ENCODE measurements around the gene TTC29.

Gene TTC29

DNA sequence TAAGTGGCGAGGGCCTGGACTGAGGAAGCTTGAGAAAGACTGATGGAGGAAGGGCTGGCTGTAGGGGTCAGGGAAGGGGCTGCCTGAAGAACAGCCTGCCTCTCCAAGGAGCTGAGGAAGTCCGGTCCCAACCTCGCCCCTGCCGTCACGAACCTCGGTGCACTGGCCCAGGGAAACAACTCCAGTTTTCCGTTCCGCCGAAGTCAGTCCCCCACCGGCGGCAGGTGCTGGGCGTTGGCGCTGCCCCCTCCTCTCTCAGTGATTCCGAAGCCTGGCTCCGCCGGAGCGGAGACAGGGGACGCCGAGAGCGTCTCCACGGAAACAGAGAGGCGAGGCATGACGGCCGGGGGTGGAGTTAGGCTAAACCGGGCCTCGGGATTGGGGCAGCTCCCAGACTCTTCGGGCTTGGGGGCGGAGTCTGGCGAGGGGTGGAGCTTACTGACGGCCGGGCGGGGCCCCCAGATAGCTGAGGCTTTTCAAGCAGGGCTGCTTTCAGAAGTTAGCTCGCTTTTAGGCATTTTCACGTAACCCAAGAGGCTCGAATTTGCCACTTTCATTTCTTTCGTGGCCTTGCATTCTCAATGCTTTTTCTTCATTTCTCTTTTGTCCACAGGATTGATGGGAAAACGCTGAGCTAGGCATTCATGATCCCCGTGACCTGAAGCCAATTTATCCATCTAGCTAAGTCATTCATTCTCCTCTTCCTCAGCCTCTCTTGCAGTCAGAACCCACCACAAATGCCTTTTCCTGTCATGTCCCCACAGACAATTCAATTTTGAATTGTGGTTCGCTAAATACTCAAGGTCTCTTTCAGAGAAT lies at the start of gene TTC29:
Gene TTC29, minus strand, starts transcription at position 309 of the 819 bp plus-strand sequence. CDS start 5,969 bp downstream, outside the sequence.
- in situ Hi-C loops (cut with MboI; ENCODE audit: low sequenced_read_pairs), result no loop called here

GRCh38 chr4:146981651-146982050 lies 36.0 kb upstream of the TTC29 start:
- in situ Hi-C loops (cut with MboI; ENCODE audit: low sequenced_read_pairs), result no loop called here

- in situ Hi-C loops (cut with MboI; ENCODE audit: low sequenced_read_pairs), result no loop called here
Measured at GRCh38 chr4:146978641-146979040, 33.0 kb upstream of the TTC29 start.

GRCh38 chr4:146976145-146976544 lies 30.5 kb upstream of the TTC29 start:
- in situ Hi-C loops (cut with MboI; ENCODE audit: low sequenced_read_pairs), result no loop called here

DNA sequence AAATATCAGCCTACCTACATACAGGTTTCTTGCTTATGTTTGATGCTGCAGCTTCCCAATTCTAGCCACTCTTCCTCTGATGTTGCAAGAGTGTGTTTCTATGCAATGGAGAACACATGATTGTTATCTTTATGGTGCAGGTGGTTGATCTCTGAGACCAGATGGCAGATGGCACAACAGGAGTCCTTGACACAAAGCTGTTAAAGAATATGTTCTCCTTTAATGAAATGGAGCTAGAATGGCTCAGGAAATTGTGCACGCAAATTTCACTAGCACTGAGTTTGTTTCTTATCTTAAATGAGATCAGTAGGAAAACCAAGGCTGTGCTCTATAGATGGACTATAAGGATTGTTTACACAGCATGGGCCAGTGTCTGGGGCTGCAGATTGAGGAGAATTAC lies 29.9 kb upstream of the TTC29 start:
- in situ Hi-C loops (cut with MboI; ENCODE audit: low sequenced_read_pairs), result no loop called here

- in situ Hi-C loops (cut with MboI; ENCODE audit: low sequenced_read_pairs), result no loop called here
Measured at GRCh38 chr4:146975036-146975435, 29.4 kb upstream of the TTC29 start.

- in situ Hi-C loops (cut with MboI; ENCODE audit: low sequenced_read_pairs), result no loop called here
Measured at GRCh38 chr4:146972036-146972435, 26.4 kb upstream of the TTC29 start.

- in situ Hi-C loops (cut with MboI; ENCODE audit: low sequenced_read_pairs), result no loop called here
Measured at GRCh38 chr4:146969126-146969525, 23.5 kb upstream of the TTC29 start.

GRCh38 chr4:146960634-146961033 lies 15.0 kb upstream of the TTC29 start:
- in situ Hi-C loops (cut with MboI; ENCODE audit: low sequenced_read_pairs), result no loop called here

GRCh38 chr4:146959692-146960091 lies 14.0 kb upstream of the TTC29 start:
- in situ Hi-C loops (cut with MboI; ENCODE audit: low sequenced_read_pairs), result no loop called here

- in situ Hi-C loops (cut with MboI; ENCODE audit: low sequenced_read_pairs), result no loop called here
Measured at GRCh38 chr4:146957237-146957636, 11.6 kb upstream of the TTC29 start.

GRCh38 chr4:146952896-146953295 lies 7.2 kb upstream of the TTC29 start:
- in situ Hi-C loops (cut with MboI; ENCODE audit: low sequenced_read_pairs), result no loop called here

DNA sequence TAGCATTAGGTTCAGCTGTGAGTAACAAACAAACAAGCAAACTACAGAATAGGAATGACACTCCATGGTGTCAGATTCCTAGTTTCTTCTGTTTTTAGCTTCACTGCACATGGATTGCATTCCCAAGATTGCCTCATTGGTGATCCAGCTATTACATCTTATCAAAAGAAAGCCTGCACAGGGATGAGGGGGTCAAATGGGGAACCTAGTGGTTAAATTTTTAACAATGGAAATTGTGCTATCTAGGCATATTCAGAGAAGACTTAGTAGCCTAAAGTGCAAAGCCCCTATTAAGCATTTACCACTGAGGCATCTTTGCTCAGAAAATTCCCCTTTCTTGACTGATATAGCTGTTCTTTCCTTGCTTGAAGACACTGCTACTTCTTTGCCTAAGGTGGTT lies 3.9 kb upstream of the TTC29 start:
- in situ Hi-C loops (cut with MboI; ENCODE audit: low sequenced_read_pairs), result no loop called here

DNA sequence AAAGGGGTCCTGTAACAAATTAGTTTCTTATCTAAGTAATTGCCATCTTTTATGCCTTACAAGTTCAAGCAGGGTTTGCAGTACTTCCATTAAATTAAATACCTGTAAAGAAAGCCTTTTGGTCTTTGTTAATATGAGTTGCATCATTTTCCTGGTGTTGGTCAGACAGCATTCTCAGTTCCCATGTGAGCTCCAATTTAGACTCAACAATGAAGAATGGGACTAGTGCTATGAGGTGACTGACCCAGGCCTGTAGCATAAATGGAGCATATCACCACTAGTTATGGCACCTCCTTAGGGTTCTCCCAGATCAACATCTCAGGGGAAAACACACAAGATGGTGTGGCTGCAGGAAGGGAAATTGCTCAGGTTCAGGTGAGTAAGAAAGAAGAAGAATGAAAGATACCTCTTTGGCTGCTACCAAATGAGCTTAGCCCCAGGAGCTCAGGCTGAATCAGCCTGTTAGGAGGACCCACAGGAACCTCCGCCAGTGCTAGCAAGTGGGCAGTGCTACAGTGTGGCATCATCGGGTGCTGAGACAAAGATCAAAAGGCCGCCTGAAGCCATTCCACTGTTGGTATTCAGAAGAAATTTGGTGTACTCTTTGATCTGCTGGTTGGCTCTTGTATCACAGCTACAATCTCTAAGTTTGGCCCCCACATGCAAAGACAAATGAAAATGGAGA lies 1.8 kb downstream of the TTC29 start:
- in situ Hi-C loops (cut with MboI; ENCODE audit: low sequenced_read_pairs), result no loop called here

DNA sequence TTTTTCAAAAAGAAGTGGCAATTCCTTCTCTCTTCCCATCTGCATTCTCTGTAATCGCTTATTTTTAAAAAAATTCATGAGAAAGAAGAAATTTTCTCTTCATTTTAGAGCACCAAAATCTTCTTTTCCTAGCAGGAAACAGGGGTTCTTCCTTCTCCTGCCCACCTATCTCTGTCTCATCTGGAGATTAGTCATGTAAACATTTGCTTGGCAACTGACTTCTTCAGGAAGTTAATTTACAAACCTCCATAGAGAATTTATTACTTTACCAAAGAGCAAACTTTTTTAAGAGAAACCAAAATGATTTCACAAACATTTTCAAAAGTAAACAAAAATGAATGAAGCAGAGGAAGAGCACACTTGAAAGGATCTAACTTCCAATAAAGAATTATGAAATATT lies 13.5 kb downstream of the TTC29 start:
- in situ Hi-C loops (cut with MboI; ENCODE audit: low sequenced_read_pairs), result no loop called here

GRCh38 chr4:146930673-146931072 lies 15.0 kb downstream of the TTC29 start:
- in situ Hi-C loops (cut with MboI; ENCODE audit: low sequenced_read_pairs), result no loop called here

- in situ Hi-C loops (cut with MboI; ENCODE audit: low sequenced_read_pairs), result no loop called here
Measured at GRCh38 chr4:146927695-146928094, 18.0 kb downstream of the TTC29 start.

- in situ Hi-C loops (cut with MboI; ENCODE audit: low sequenced_read_pairs), result loop anchor here (25.0 kb wide), 1 partner anchor 579 kb away; no protein-coding TSS in a partner anchor
Measured at GRCh38 chr4:146916479-146917076, 29.1 kb downstream of the TTC29 start.

GRCh38 chr4:146915132-146915531 lies 30.5 kb downstream of the TTC29 start:
- in situ Hi-C loops (cut with MboI; ENCODE audit: low sequenced_read_pairs), result loop anchor here (25.0 kb wide), 1 partner anchor 578 kb away; no protein-coding TSS in a partner anchor

- in situ Hi-C loops (cut with MboI; ENCODE audit: low sequenced_read_pairs), result loop anchor here (25.0 kb wide), 1 partner anchor 563 kb away; no protein-coding TSS in a partner anchor
Measured at GRCh38 chr4:146900295-146900694, 45.4 kb downstream of the TTC29 start.

DNA sequence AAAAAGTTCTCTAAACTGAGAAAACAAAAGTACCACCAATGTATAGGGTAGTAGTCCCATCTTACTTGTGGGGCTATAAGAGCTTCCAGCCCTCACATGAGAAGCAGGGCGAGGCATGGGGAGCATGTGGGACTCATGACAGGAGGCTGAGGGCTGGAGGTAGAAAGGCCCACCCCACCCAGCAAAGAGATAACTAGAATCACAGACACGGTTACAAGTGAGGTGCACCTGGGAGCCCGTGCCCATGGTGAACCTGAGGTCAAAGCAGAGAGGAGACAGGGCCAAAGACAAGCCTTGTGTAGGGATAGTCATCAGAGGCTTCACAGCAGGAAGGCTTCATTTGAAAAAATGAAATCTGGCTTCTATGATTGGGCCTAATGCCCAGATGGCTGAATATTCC lies 55.4 kb downstream of the TTC29 start:
- in situ Hi-C loops (cut with MboI; ENCODE audit: low sequenced_read_pairs), result no loop called here

DNA sequence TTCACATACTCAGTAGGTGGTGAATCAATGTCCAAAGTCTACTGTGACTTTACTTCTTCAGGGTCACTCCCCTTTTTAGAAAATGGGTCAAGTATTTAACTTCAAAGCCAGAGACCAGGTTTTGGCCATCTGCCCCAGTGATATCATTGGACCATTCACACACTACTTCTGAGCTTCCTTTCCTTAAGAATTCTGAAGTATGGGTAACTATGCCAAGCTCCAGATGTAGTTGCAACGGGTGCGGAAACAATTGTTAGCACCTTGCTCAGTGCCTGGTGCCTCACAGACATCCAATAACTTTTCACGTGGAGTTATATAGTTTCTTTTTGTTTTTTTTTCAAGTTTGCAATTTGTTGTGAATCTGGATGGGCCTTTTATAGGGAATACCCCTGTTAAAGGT lies 62.6 kb downstream of the TTC29 start:
- in situ Hi-C loops (cut with MboI; ENCODE audit: low sequenced_read_pairs), result no loop called here

Data from HL-60/S4 treated with retinoic acid at 250 ng/mL for 4 days and 3 days (cell line).